ENCODE data around the gene ZYG11B. TPM values are rescaled to one million over a fixed set of nuclear protein-coding genes. Genes with fewer than 3 reads are reported as not detected.
A peak's percentile ranks its signal among the peaks of the same experiment; 100 is the strongest.

Gene ZYG11B
- total and polyA plus RNA-seq, 9 of the 15 experiments (the other 6 are each of a cell fraction or from before 2014, with no cell fraction given), result 4.9 to 22.2 (median 12.2) TPM

DNA sequence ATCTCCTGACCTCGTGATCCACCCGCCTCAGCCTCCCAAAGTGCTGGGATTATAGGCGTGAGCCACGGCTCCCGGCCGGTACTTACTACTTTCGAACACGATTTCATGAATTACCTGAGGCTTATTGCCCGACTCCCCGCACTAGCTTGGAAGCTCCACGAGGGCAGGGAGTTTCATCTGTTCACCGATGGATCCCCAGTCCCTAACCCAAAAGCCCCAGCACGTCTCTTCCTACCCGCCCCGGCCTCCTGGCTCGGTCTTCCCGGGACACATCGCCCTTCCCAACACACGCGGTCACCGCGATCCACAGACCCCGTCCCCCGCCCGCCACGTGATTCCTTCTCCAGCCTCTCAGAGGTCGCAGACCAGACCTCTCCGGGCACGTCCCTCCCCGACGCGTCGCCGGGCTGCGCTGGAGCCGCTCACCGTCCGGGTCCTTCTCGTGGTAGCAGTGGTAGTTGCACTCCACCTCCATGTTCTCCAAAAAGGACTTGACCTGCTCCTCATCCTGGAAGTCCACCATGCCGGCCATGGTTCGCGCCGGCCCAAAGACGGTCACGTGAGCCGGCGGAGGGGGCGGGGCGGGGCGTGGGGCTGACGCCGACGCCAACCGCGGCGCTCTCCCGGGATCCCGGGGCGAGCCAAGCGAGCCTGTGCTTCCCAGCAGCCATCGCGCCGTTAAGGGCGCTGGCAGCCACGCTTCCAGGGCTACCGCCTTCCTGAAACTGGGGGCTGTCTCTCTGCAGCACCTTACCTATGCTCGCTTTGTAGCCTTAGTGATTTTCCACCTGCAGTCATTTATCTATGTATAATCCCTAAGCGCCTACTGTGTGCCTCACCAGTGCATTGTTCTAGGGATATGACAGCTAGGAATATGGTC, 28.2 kb upstream of the ZYG11B start, which contains the start of gene COA7 (continued):
- TF ChIP-seq NR2C2 (CRISPR knock-in tag; IDR thresholded peaks at IDR 0.05) (peak; percentile 69; the same call in 1 of the 2 replicates), NR2C2 (tag; IDR thresholded peaks at IDR 0.05) (peak; percentile 83), ZNF239 (CRISPR knock-in tag; IDR thresholded peaks at IDR 0.05) (no peak), MYNN (IDR thresholded peaks at IDR 0.05) (0 out of 2 replicates have a peak, but pooled peaks have one; percentile 36), MYNN (CRISPR knock-in tag; IDR thresholded peaks at IDR 0.05) (no peak), ELF4 (CRISPR knock-in tag; IDR thresholded peaks at IDR 0.05) (peak; percentile 69; the same call in 1 of the 2 replicates), NFRKB (IDR thresholded peaks at IDR 0.05; ENCODE audit: low read depth) (peak; percentile 83), NRF1 (conservative IDR thresholded peaks at IDR 0.05 in 1 of 2, IDR thresholded peaks at IDR 0.05 in 1 of 2) (peak; percentile 55 to 57), SAFB (IDR thresholded peaks at IDR 0.05; ENCODE audit: borderline replicate concordance, low read depth, low read length) (no peak), ZNF174 (CRISPR knock-in tag; IDR thresholded peaks at IDR 0.05) (no peak), DDX20 (tag; IDR thresholded peaks at IDR 0.05; ENCODE audit: low read depth) (no peak), SETDB1 (IDR thresholded peaks at IDR 0.05; ENCODE audit: low read length) (no peak), POLR2AphosphoS5 (IDR thresholded peaks at IDR 0.05; ENCODE audit: control insufficient read depth, insufficient read depth, low read depth, low read length) (peak; percentile 75), ZNF316 (IDR thresholded peaks at IDR 0.05) (peak; percentile 92), NUFIP1 (IDR thresholded peaks at IDR 0.05; ENCODE audit: partially characterized antibody) (no peak), DMBX1 (CRISPR knock-in tag; IDR thresholded peaks at IDR 0.05; ENCODE audit: borderline replicate concordance) (peak; percentile 27; the same call in 1 of the 2 replicates), ZBTB1 (CRISPR knock-in tag; IDR thresholded peaks at IDR 0.05; ENCODE audit: borderline replicate concordance, low read depth) (peak; percentile 77; the same call in 1 of the 2 replicates), SMAD4 (CRISPR knock-in tag; conservative IDR thresholded peaks at IDR 0.05) (peak; percentile 70), OTX1 (CRISPR knock-in tag; IDR thresholded peaks at IDR 0.05) (peak; percentile 86; the same call in 1 of the 2 replicates), ZFX (CRISPR knock-in tag; IDR thresholded peaks at IDR 0.05) (peak; percentile 68)
- TF ChIP-seq, protein P1, sequence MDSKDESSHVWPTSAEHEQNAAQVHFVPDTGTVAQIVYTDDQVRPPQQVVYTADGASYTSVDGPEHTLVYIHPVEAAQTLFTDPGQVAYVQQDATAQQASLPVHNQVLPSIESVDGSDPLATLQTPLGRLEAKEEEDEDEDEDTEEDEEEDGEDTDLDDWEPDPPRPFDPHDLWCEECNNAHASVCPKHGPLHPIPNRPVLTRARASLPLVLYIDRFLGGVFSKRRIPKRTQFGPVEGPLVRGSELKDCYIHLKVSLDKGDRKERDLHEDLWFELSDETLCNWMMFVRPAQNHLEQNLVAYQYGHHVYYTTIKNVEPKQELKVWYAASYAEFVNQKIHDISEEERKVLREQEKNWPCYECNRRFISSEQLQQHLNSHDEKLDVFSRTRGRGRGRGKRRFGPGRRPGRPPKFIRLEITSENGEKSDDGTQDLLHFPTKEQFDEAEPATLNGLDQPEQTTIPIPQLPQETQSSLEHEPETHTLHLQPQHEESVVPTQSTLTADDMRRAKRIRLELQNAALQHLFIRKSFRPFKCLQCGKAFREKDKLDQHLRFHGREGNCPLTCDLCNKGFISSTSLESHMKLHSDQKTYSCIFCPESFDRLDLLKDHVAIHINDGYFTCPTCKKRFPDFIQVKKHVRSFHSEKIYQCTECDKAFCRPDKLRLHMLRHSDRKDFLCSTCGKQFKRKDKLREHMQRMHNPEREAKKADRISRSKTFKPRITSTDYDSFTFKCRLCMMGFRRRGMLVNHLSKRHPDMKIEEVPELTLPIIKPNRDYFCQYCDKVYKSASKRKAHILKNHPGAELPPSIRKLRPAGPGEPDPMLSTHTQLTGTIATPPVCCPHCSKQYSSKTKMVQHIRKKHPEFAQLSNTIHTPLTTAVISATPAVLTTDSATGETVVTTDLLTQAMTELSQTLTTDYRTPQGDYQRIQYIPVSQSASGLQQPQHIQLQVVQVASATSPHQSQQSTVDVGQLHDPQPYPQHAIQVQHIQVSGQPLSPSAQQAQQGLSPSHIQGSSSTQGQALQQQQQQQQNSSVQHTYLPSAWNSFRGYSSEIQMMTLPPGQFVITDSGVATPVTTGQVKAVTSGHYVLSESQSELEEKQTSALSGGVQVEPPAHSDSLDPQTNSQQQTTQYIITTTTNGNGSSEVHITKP (IDR thresholded peaks at IDR 0.05; ENCODE audit: partially characterized antibody), result peak; percentile 84
- TF ChIP-seq, protein P2, sequence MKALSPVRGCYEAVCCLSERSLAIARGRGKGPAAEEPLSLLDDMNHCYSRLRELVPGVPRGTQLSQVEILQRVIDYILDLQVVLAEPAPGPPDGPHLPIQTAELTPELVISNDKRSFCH (CRISPR knock-in tag; IDR thresholded peaks at IDR 0.05), result no peak
- TF ChIP-seq, protein P2 (tag; IDR thresholded peaks at IDR 0.05), result peak; percentile 90
- TF ChIP-seq, protein P3, sequence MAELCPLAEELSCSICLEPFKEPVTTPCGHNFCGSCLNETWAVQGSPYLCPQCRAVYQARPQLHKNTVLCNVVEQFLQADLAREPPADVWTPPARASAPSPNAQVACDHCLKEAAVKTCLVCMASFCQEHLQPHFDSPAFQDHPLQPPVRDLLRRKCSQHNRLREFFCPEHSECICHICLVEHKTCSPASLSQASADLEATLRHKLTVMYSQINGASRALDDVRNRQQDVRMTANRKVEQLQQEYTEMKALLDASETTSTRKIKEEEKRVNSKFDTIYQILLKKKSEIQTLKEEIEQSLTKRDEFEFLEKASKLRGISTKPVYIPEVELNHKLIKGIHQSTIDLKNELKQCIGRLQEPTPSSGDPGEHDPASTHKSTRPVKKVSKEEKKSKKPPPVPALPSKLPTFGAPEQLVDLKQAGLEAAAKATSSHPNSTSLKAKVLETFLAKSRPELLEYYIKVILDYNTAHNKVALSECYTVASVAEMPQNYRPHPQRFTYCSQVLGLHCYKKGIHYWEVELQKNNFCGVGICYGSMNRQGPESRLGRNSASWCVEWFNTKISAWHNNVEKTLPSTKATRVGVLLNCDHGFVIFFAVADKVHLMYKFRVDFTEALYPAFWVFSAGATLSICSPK (IDR thresholded peaks at IDR 0.05; ENCODE audit: borderline replicate concordance), result peak; percentile 55; the same call in 1 of the 2 replicates

Measured in K562 (cell line).